GM19238 (cell line): ENCODE results near the gene GCNT2.
"Not testable (repeated sequence)": the region's sequence is repeated elsewhere in the genome, so short reads cannot be mapped to it uniquely, and the experiment has no call there.

Experiments
- DNase-seq: peaks from one replicate; pipeline ENCODE4 v3.0.0; 2011; ENCODE audit warnings: low spot score; ENCODE audit not compliant: insufficient read length

GCNT2 gene

GRCh38 chr6:10659699-10660348 lies 138.7 kb downstream of the GCNT2 start:
- no peak for DNase-seq

DNA sequence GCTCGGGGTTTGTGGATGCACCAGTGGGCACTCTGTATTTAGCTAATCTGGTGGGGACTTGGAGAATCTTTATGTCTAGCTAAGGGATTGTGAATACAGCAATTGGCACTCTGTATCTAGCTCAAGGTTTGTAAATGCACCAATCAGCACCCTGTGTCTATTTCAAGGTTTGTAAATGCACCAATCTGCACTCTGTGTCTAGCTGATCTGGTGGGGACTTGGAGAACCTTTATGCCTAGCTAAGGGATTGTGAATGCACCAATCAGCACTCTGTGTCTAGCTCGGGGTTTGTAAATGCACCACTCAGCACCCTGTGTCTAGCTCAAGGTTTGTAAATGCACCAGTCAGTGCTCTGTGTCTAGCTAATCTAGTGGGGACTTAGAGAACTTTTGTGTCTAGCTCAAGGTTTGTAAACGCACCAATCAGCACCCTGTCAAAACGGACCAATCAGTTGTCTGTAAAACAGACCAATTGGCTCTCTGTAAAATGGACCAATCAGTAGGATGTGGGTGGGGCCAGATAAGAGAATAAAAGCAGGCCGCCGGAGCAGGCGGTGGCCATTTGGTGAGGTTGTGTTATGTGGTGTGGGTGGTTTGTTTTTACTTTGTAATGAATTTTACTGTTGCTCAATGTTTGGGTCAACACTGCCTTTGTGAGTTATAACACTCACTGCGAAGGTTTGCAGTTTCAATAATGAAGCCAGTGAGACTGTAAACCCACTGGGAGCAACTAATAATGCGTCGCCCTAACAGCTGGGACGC lies 139.5 kb downstream of the GCNT2 start:
- DNase-seq: not testable (repeated sequence)

DNA sequence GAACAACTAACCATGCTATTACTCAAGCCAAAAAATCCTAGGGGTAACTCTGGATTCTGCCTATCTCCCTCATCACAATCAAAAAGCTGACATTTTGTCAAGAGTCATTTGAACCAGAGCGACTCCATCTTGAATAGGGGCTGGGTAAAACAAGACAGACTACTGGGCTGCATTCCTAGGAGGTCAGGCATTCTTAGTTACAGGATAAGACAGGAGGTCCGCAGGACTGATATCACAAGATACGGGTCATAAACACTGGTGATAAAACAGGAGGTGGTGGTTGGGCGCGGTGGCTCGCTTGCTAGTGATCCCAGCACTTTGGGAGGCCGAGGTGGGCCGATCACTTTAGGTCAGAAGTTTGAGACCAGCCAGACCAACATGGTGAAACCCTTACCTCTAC lies 141.1 kb downstream of the GCNT2 start:
- DNase-seq: no peak

DNA sequence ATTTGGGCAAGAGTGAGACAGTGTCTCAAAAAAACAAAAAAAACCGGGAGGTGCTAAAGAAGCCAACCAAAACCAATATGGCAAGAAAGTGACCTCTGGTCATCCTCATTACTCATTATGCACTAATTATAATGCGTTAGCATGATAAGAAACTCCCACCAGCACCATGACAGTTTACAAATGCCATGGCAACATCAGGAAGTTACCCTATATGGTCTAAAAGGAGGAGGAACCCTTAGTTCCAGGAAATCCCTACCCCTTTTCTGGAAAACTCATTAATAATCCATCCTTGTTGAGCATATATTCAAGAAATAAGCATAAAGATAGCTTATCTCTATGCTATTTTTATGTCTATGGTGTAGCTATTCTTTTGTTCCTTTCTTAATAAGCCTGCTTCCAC lies 141.6 kb downstream of the GCNT2 start:
- no peak for DNase-seq

DNA sequence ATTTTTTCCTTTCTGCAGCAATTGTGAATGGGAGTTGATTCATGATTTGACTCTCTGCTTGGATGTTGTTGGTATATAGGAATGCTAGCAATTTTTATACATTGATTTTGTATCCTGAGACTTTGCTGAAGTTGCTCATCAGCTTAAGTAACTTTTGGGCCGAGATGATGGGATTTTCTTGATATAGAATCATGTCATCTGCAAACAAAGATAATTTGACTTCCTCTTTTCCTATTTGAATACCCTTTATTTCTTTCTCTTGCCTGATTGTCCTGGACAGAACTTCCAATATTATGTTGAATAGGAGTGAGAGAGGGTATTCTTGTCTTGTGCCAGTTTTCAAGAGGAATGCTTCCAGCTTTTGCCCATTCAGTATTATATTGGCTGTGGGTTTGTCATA lies 144.4 kb downstream of the GCNT2 start:
- not testable (repeated sequence) for DNase-seq

- no peak for DNase-seq
These were observed 147.2 kb downstream of the GCNT2 start for GRCh38 chr6:10668126-10668917.

DNA sequence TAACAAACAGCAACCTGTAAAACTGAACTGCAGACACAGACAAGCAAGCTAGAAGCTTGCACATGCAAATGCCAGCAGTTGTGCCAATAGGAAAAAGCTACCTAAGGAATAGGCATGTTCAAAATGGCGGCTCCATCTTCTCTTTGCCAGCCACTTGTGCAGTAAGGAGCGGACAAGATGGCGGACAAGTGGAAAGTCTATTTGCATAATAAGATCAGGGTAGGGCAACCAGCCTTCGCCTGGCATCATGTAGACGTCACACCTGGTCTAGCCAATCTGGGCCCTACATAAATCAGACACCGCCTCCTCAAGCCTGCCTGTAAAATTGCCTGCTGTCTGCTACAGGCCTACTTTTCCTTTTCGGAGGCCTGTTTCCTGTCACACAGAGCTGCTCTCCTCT lies 155.3 kb downstream of the GCNT2 start:
- no peak for DNase-seq

GRCh38 chr6:10678456-10678855 lies 157.3 kb downstream of the GCNT2 start:
- DNase-seq: no peak
